ENCODE measurements around the gene PIGL.
A peak's percentile ranks its signal among the peaks of the same experiment; 100 is the strongest.
"Not testable (repeated sequence)": the region's sequence is repeated elsewhere in the genome, so short reads cannot be mapped to it uniquely, and the experiment has no call there.

The PIGL gene

DNA sequence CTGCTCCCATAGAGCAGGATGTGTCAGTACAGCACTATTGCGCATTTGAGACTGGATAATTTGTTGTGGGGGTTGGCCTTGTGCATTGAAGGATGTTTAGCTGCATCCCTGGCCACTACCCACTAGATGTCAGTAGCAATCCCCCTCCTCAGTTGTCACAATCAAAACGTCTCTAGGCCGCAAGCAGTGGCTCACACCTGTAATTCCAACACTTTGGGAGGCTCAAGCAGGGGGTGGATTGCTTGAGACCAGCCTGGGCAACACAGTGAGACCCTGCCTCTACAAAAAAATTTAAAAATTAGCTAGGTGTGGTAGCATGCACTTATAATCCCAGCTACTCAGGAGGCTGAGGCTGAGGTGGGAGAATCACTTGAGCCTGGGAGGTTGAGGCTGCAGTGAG, 87.8 kb downstream of the PIGL start:
- Histone ChIP-seq H3K27me3 (ENCODE audit: insufficient read depth, low read length) (no peaks in the 10 kb centered on the region), H3K79me2 (ENCODE audit: control insufficient read depth, insufficient read depth, low read length, unreplicated experiment) (no peaks in the 10 kb centered on the region), H3K27ac (ENCODE audit: low read depth, low read length) (no peak overlapping the region), H3K4me1 (ENCODE audit: control insufficient read depth, insufficient read depth, low read length, unreplicated experiment) (peaks cover 7% of the 10 kb centered on the region), H3K4me3 (ENCODE audit: low read depth, low read length) (no peak overlapping the region), H3K36me3 (ENCODE audit: insufficient read depth, low read length) (no peaks in the 10 kb centered on the region), H2AFZ (ENCODE audit: low read length, unreplicated experiment) (no peak overlapping the region)

GRCh38 chr17:16306211-16306610, 89.2 kb downstream of the PIGL start:
- Histone ChIP-seq H2AFZ (ENCODE audit: low read length, unreplicated experiment) (no peak overlapping the region), H3K79me2 (ENCODE audit: control insufficient read depth, insufficient read depth, low read length, unreplicated experiment) (no peaks in the 10 kb centered on the region), H3K4me1 (ENCODE audit: control insufficient read depth, insufficient read depth, low read length, unreplicated experiment) (peaks cover 7% of the 10 kb centered on the region), H3K36me3 (ENCODE audit: insufficient read depth, low read length) (no peaks in the 10 kb centered on the region), H3K27me3 (ENCODE audit: insufficient read depth, low read length) (no peaks in the 10 kb centered on the region), H3K4me3 (ENCODE audit: low read depth, low read length) (no peak overlapping the region), H3K27ac (ENCODE audit: low read depth, low read length) (no peak overlapping the region)

GRCh38 chr17:16312061-16312460, 95.1 kb downstream of the PIGL start:
- not testable (repeated sequence) for H3K36me3 ChIP-seq (ENCODE audit: insufficient read depth, low read length); H3K4me1 ChIP-seq (ENCODE audit: control insufficient read depth, insufficient read depth, low read length, unreplicated experiment); H2AFZ ChIP-seq (ENCODE audit: low read length, unreplicated experiment); H3K27me3 ChIP-seq (ENCODE audit: insufficient read depth, low read length); H3K27ac ChIP-seq (ENCODE audit: low read depth, low read length); H3K4me3 ChIP-seq (ENCODE audit: low read depth, low read length); H3K79me2 ChIP-seq (ENCODE audit: control insufficient read depth, insufficient read depth, low read length, unreplicated experiment)

GRCh38 chr17:16313139-16314090, 96.4 kb downstream of the PIGL start:
- Histone ChIP-seq H3K79me2 (ENCODE audit: control insufficient read depth, insufficient read depth, low read length, unreplicated experiment) (no peaks in the 10 kb centered on the region), H3K27me3 (ENCODE audit: insufficient read depth, low read length) (no peaks in the 10 kb centered on the region), H3K4me1 (ENCODE audit: control insufficient read depth, insufficient read depth, low read length, unreplicated experiment) (no peaks in the 10 kb centered on the region), H3K4me3 (ENCODE audit: low read depth, low read length) (no peak overlapping the region), H3K36me3 (ENCODE audit: insufficient read depth, low read length) (no peaks in the 10 kb centered on the region), H3K27ac (ENCODE audit: low read depth, low read length) (no peak overlapping the region), H2AFZ (ENCODE audit: low read length, unreplicated experiment) (no peak overlapping the region)

GRCh38 chr17:16314189-16314588, 97.2 kb downstream of the PIGL start:
- Histone ChIP-seq H3K27me3 (ENCODE audit: insufficient read depth, low read length) (no peaks in the 10 kb centered on the region), H3K4me3 (ENCODE audit: low read depth, low read length) (no peak overlapping the region), H3K36me3 (ENCODE audit: insufficient read depth, low read length) (no peaks in the 10 kb centered on the region), H2AFZ (ENCODE audit: low read length, unreplicated experiment) (no peak overlapping the region), H3K79me2 (ENCODE audit: control insufficient read depth, insufficient read depth, low read length, unreplicated experiment) (no peaks in the 10 kb centered on the region), H3K27ac (ENCODE audit: low read depth, low read length) (no peak overlapping the region), H3K4me1 (ENCODE audit: control insufficient read depth, insufficient read depth, low read length, unreplicated experiment) (no peaks in the 10 kb centered on the region)

GRCh38 chr17:16314859-16315258, 97.8 kb downstream of the PIGL start:
- Histone ChIP-seq H3K4me3 (ENCODE audit: low read depth, low read length) (no peak overlapping the region), H3K79me2 (ENCODE audit: control insufficient read depth, insufficient read depth, low read length, unreplicated experiment) (no peaks in the 10 kb centered on the region), H3K27ac (ENCODE audit: low read depth, low read length) (no peak overlapping the region), H3K27me3 (ENCODE audit: insufficient read depth, low read length) (no peaks in the 10 kb centered on the region), H3K36me3 (ENCODE audit: insufficient read depth, low read length) (no peaks in the 10 kb centered on the region), H2AFZ (ENCODE audit: low read length, unreplicated experiment) (no peak overlapping the region), H3K4me1 (ENCODE audit: control insufficient read depth, insufficient read depth, low read length, unreplicated experiment) (no peaks in the 10 kb centered on the region)

DNA sequence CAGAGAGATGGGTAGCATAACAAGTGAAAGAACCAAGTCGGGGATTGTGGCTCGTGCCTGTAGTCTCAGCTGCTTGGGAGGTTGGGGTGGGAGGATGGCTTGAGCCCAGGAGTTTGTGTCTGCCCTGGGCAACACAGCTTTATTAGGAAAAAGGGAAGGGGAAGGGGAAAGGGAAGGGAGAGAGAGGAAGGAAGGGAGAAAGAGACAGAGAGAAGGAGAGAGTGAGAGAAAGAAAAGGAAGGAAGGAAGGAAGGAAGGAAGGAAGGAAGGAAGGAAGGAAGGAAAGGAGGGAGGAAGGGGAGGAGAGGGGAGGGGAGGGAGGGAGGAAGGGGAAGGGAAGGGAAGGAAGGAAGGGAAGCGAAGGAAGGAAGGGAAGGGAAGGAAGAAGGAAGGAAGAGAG, 103.0 kb downstream of the PIGL start:
- Histone ChIP-seq H3K27ac (ENCODE audit: low read depth, low read length) (no peak overlapping the region), H3K36me3 (ENCODE audit: insufficient read depth, low read length) (no peaks in the 10 kb centered on the region), H2AFZ (ENCODE audit: low read length, unreplicated experiment) (no peak overlapping the region), H3K27me3 (ENCODE audit: insufficient read depth, low read length) (no peaks in the 10 kb centered on the region), H3K4me3 (ENCODE audit: low read depth, low read length) (no peak overlapping the region), H3K4me1 (ENCODE audit: control insufficient read depth, insufficient read depth, low read length, unreplicated experiment) (no peaks in the 10 kb centered on the region), H3K79me2 (ENCODE audit: control insufficient read depth, insufficient read depth, low read length, unreplicated experiment) (no peaks in the 10 kb centered on the region)

DNA sequence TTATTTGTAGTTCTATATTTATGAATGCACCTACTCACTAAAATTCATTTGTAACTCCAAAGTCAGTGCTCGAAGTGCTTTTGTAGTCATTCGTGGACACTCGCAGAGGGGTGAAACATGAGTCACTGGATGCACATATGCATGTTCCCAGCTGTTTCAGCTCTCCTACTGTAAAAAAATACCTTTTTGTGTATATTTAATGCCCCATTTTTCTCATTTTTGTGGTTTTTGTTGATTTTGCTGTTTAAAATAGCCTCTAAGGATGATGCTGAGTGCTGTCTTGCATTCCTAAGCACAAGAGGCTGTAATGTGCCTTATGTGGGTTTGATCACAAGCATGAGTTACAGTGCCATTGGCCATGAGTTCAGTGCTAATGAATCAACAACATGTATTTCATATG, 105.6 kb downstream of the PIGL start:
- Histone ChIP-seq H3K4me1 (ENCODE audit: control insufficient read depth, insufficient read depth, low read length, unreplicated experiment) (no peaks in the 10 kb centered on the region), H3K27ac (ENCODE audit: low read depth, low read length) (no peak overlapping the region), H3K36me3 (ENCODE audit: insufficient read depth, low read length) (no peaks in the 10 kb centered on the region), H2AFZ (ENCODE audit: low read length, unreplicated experiment) (no peak overlapping the region), H3K79me2 (ENCODE audit: control insufficient read depth, insufficient read depth, low read length, unreplicated experiment) (no peaks in the 10 kb centered on the region), H3K4me3 (ENCODE audit: low read depth, low read length) (no peak overlapping the region), H3K27me3 (ENCODE audit: insufficient read depth, low read length) (no peaks in the 10 kb centered on the region)

DNA sequence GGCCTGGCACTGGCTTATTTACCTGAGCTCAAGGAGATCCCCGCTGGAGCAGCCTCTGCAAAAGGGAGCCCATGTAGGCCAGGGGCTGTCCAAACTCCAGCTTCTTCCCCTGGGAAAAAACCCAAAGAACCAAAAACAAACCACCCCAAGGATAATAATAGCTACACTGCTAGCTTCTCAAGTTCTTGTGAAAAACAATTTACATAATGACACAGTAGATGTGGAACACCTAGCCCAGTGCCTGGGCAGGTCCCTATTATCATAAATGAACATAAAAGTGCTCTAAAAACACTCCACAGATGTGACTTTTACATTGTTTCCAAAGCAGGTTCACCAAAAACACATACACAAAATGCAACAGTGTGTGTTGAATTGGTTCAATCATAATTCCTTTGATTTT, 109.0 kb downstream of the PIGL start:
- Histone ChIP-seq H3K79me2 (ENCODE audit: control insufficient read depth, insufficient read depth, low read length, unreplicated experiment) (no peaks in the 10 kb centered on the region), H3K27me3 (ENCODE audit: insufficient read depth, low read length) (no peaks in the 10 kb centered on the region), H2AFZ (ENCODE audit: low read length, unreplicated experiment) (no peak overlapping the region), H3K4me3 (ENCODE audit: low read depth, low read length) (no peak overlapping the region), H3K4me1 (ENCODE audit: control insufficient read depth, insufficient read depth, low read length, unreplicated experiment) (peaks cover 13% of the 10 kb centered on the region), H3K36me3 (ENCODE audit: insufficient read depth, low read length) (no peaks in the 10 kb centered on the region), H3K27ac (ENCODE audit: low read depth, low read length) (no peak overlapping the region)

DNA sequence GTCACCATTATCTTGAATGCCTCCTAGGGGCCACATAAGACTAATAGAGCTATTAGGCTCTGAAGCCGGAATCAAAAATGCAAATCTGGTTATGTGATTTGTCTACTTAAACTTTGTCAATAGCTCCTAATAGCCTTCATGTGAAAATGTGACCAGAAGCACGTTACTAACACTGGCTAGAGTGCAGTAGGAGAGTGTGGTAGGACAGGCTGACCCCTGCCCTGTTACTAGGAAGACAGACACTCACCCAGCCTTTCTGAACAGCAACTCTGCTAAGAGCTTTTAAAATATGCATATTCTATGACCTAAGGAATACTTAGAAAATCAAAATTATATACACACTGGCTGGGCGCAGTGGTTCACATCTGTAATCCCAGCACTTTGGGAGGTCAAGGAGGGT, 110.0 kb downstream of the PIGL start:
- no peaks in the 10 kb centered on the region for H3K27me3 ChIP-seq (ENCODE audit: insufficient read depth, low read length)
- H2AFZ ChIP-seq (ENCODE audit: low read length, unreplicated experiment) = no peak overlapping the region
- H3K4me3 ChIP-seq (ENCODE audit: low read depth, low read length) = no peak overlapping the region
- H3K27ac ChIP-seq (ENCODE audit: low read depth, low read length) = no peak overlapping the region
- H3K4me1 ChIP-seq (ENCODE audit: control insufficient read depth, insufficient read depth, low read length, unreplicated experiment) = peaks cover 13% of the 10 kb centered on the region
- no peaks in the 10 kb centered on the region for H3K36me3 ChIP-seq (ENCODE audit: insufficient read depth, low read length)
- H3K79me2 ChIP-seq (ENCODE audit: control insufficient read depth, insufficient read depth, low read length, unreplicated experiment) = no peaks in the 10 kb centered on the region

- Histone ChIP-seq H3K4me3 (ENCODE audit: low read depth, low read length) (peak overlapping the region; percentile 67), H3K27me3 (ENCODE audit: insufficient read depth, low read length) (no peaks in the 10 kb centered on the region), H3K4me1 (ENCODE audit: control insufficient read depth, insufficient read depth, low read length, unreplicated experiment) (peaks cover 13% of the 10 kb centered on the region), H3K27ac (ENCODE audit: low read depth, low read length) (no peak overlapping the region), H2AFZ (ENCODE audit: low read length, unreplicated experiment) (no peak overlapping the region), H3K79me2 (ENCODE audit: control insufficient read depth, insufficient read depth, low read length, unreplicated experiment) (no peaks in the 10 kb centered on the region), H3K36me3 (ENCODE audit: insufficient read depth, low read length) (no peaks in the 10 kb centered on the region)
Observed at GRCh38 chr17:16328997-16329396, 112.0 kb downstream of the PIGL start.

All from ACC112 (cell line).